Right lobe of liver (tissue), 4 donors: ENCODE data around the gene GMPPB.

ENCODE experiments used
- CTCF ChIP-seq, 4 donors: fragments of 200-600 bp in 3 of 4; fragments of 450-650 bp in 1 of 4; IDR thresholded peaks; one replicate each; pipeline versions ENCODE4 v1.5.1 to v1.8.0; 2016 to 2022; ENCODE audit warnings: antibody characterized with exemption in 4 of 4, mild to moderate bottlenecking in 2 of 4
- POLR2A ChIP-seq: fragments of 450-650 bp; IDR thresholded peaks from one replicate; pipeline ENCODE4 v1.6.1; 2017; ENCODE audit warnings: antibody characterized with exemption, mild to moderate bottlenecking
- donor health status: DM: no; HTN: no; CAD: no.
- donor health status: DM: no; HTN: no; CAD: no.
- donor health status: DM: no; HTN: yes; CAD: no.

GRCh38 chr3:49729966-49730609 is 6.3 kb upstream of the GMPPB start:
- no peak for TF ChIP-seq CTCF (IDR thresholded peaks at IDR 0.05)
- no peak for TF ChIP-seq POLR2A
